Hepatocyte (in vitro differentiated cells): ENCODE results near the gene FAM120A. TPM values are rescaled to one million over a fixed set of nuclear protein-coding genes. Genes with fewer than 3 reads are reported as not detected.

Experiments
- DNase-seq: peaks from one replicate; pipeline ENCODE4 v3.0.0-alpha.2; 2016; ENCODE audit warnings: low spot score
- H2AFZ ChIP-seq: fragments of 200-600 bp; sonication (generic); 2 replicates; pipeline ENCODE4 v1.6.0; 2016; ENCODE audit warnings: antibody characterized with exemption, mild to moderate bottlenecking
- H3K27ac ChIP-seq: fragments of 200-600 bp; sonication (generic); 2 replicates; pipeline ENCODE4 v1.5.1; 2016; ENCODE audit warnings: mild to moderate bottlenecking
- H3K27me3 ChIP-seq: fragments of 200-600 bp; sonication (generic); 2 replicates; pipeline ENCODE4 v1.6.1; 2016
- H3K36me3 ChIP-seq: fragments of 200-600 bp; sonication (generic); replicated peaks from 2 replicates; pipeline ENCODE4 v1.5.1; 2016; ENCODE audit warnings: low read depth; ENCODE audit not compliant: insufficient read depth
- H3K4me1 ChIP-seq: fragments of 200-600 bp; sonication (generic); 2 replicates; pipeline ENCODE4 v1.5.1; 2016; ENCODE audit warnings: mild to moderate bottlenecking, moderate library complexity; ENCODE audit not compliant: insufficient read depth
- H3K4me2 ChIP-seq: fragments of 200-600 bp; sonication (generic); 2 replicates; pipeline ENCODE4 v1.6.0; 2016
- H3K4me3 ChIP-seq: fragments of 200-600 bp; sonication (generic); 2 replicates; pipeline ENCODE4 v1.5.1; 2016; ENCODE audit warnings: mild to moderate bottlenecking
- H3K79me2 ChIP-seq: fragments of 200-600 bp; sonication (generic); 2 replicates; pipeline ENCODE4 v1.6.0; 2017; ENCODE audit warnings: mild to moderate bottlenecking
- H3K9me2 ChIP-seq: fragments of 200-600 bp; sonication (generic); replicated peaks from 2 replicates; pipeline ENCODE4 v1.6.0; 2017; ENCODE audit warnings: mild to moderate bottlenecking; ENCODE audit not compliant: insufficient read depth
- H3K9me3 ChIP-seq: fragments of 200-600 bp; sonication (generic); 2 replicates; pipeline ENCODE4 v1.5.1; 2016; ENCODE audit warnings: low read depth, mild to moderate bottlenecking
- H4K20me1 ChIP-seq: fragments of 200-600 bp; sonication (generic); 2 replicates; pipeline ENCODE4 v1.6.0; 2016; ENCODE audit warnings: mild to moderate bottlenecking; ENCODE audit not compliant: insufficient read depth, poor library complexity, severe bottlenecking
- EZH2 ChIP-seq: fragments of 200-600 bp; sonication (generic); IDR thresholded peaks from 2 replicates; pipeline ENCODE4 v1.6.1; 2016; ENCODE audit warnings: antibody characterized with exemption, mild to moderate bottlenecking, borderline replicate concordance
- EZH2phosphoT487 ChIP-seq: fragments of 200-600 bp; sonication (generic); IDR thresholded peaks from one replicate; pipeline ENCODE4 v1.6.1; 2018; ENCODE audit warnings: antibody characterized with exemption, mild to moderate bottlenecking, low read depth, moderate library complexity; ENCODE audit not compliant: unreplicated experiment, severe bottlenecking
- WGBS: methylation state at CpG from one replicate; pipeline ENCODE4 v1.1.6; 2016; ENCODE audit warnings: low lambda C conversion rate; ENCODE audit errors: missing lambda C conversion rate; 5-methylcytosine and 5-hydroxymethylcytosine counted together
- polyA plus RNA-seq: library from polyadenylated mRNA; unstranded; fragments of >200 nt; fragmentation: Nextera tagmentation; extraction: Ambion mirVana; gene quantifications from 2 replicates; pipeline ENCODE4 v1.2.1, GENCODE V29; 2016
- total RNA-seq: library from RNA; depleted of rRNA; stranded (reverse); fragments of >200 nt; gene quantifications from 2 replicates; pipeline ENCODE4 v1.2.3, GENCODE V29; 2014
- TF ChIP-seq, protein P1 (sequence below): fragments of 200-600 bp; sonication (generic); IDR thresholded peaks from 2 replicates; pipeline ENCODE4 v1.5.1; 2016; ENCODE audit warnings: antibody characterized with exemption, mild to moderate bottlenecking; ENCODE audit not compliant: poor library complexity

The FAM120A gene
- total and polyA plus RNA-seq, 2 experiments from 2014 or later, result 16.0 to 49.3 TPM

GRCh38 chr9:93533863-93534262, 82.4 kb downstream of the FAM120A start:
- Histone ChIP-seq H3K27me3 (no peaks in the 10 kb centered on the region), H3K4me2 (no peak overlapping the region), H3K27ac (no peak overlapping the region), H4K20me1 (no peaks in the 10 kb centered on the region), H2AFZ (no peak overlapping the region), H3K4me3 (no peak overlapping the region), H3K9me2 (no peaks in the 10 kb centered on the region), H3K4me1 (no peaks in the 10 kb centered on the region), H3K79me2 (no peaks in the 10 kb centered on the region), H3K9me3 (no peaks in the 10 kb centered on the region), H3K36me3 (no peaks in the 10 kb centered on the region)
- WGBS, result 87% methylated on average over 8 of the region's 8 CpGs
- TF ChIP-seq EZH2 (no peak), EZH2phosphoT487 (no peak)
- TF ChIP-seq, protein P1, sequence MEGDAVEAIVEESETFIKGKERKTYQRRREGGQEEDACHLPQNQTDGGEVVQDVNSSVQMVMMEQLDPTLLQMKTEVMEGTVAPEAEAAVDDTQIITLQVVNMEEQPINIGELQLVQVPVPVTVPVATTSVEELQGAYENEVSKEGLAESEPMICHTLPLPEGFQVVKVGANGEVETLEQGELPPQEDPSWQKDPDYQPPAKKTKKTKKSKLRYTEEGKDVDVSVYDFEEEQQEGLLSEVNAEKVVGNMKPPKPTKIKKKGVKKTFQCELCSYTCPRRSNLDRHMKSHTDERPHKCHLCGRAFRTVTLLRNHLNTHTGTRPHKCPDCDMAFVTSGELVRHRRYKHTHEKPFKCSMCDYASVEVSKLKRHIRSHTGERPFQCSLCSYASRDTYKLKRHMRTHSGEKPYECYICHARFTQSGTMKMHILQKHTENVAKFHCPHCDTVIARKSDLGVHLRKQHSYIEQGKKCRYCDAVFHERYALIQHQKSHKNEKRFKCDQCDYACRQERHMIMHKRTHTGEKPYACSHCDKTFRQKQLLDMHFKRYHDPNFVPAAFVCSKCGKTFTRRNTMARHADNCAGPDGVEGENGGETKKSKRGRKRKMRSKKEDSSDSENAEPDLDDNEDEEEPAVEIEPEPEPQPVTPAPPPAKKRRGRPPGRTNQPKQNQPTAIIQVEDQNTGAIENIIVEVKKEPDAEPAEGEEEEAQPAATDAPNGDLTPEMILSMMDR, result no peak
- DNase-seq, result no peak

DNA sequence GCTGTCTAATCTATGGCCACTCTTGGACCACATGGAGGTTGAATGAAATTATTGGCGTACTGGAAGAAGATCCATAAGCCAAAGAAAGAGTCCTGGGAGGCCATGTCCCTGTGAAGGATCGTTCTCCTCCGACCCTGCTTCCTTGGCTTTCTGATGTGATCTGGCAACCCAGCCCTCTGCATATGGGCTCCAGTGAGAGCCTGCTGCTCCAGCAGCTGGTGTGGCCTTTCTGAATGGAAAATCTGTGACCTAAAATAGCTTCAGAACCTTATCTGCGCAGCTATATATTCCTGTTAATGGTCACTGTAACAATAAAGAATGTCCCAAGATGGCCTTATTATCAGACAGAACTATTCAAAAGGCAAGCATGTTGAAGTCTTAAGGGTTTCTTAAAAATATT, 84.7 kb downstream of the FAM120A start:
- Histone ChIP-seq H3K36me3 (no peaks in the 10 kb centered on the region), H3K4me1 (no peaks in the 10 kb centered on the region), H4K20me1 (no peaks in the 10 kb centered on the region)

DNA sequence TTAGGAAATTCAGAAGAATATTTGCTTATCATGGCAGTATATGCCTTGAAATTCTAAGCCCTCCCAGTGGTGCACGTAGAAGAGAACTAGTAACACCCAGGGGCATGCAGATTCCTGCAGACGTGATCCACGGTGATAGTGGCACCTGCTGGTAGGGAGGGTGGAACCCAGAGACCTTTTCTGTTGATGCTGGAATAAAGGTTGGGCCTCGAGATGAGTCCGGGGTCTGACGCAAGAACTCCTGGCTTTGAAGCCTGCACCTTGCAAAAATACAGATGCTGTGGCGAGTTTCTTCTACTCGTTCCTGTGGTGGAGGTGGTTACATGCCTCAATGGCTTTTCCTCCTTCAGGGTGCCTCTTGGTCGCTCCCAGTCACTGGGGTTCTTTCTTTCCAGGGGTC, 85.4 kb downstream of the FAM120A start:
- H3K27me3 ChIP-seq, result no peaks in the 10 kb centered on the region
- no peak for TF ChIP-seq EZH2phosphoT487
- TF ChIP-seq, protein P1, result no peak
- TF ChIP-seq EZH2, result no peak
- no peak overlapping the region for H3K4me2 ChIP-seq
- peaks cover 3% of the 10 kb centered on the region for H4K20me1 ChIP-seq
- no peaks in the 10 kb centered on the region for H3K4me1 ChIP-seq
- no peaks in the 10 kb centered on the region for H3K9me3 ChIP-seq
- DNase-seq, result no peak
- no peak overlapping the region for H2AFZ ChIP-seq
- no peaks in the 10 kb centered on the region for H3K9me2 ChIP-seq
- H3K27ac ChIP-seq, result no peak overlapping the region
- 81% methylated on average over 9 of the region's 9 CpGs for WGBS
- H3K4me3 ChIP-seq, result no peak overlapping the region
- no peaks in the 10 kb centered on the region for H3K79me2 ChIP-seq
- H3K36me3 ChIP-seq, result no peaks in the 10 kb centered on the region

More for the DNA sequence above, 84.7 kb downstream of the FAM120A start:
- no peak overlapping the region for H3K27ac ChIP-seq
- TF ChIP-seq, protein P1, result no peak
- TF ChIP-seq EZH2phosphoT487 (no peak), EZH2 (no peak)
- H3K27me3 ChIP-seq, result no peaks in the 10 kb centered on the region
- H3K79me2 ChIP-seq, result no peaks in the 10 kb centered on the region
- DNase-seq, result no peak
- H3K4me2 ChIP-seq, result no peak overlapping the region
- H3K4me3 ChIP-seq, result no peak overlapping the region
- no peaks in the 10 kb centered on the region for H3K9me2 ChIP-seq
- 98% methylated on average over 4 of the region's 4 CpGs for WGBS
- no peak overlapping the region for H2AFZ ChIP-seq
- H3K9me3 ChIP-seq, result no peaks in the 10 kb centered on the region

GRCh38 chr9:93540305-93540704, 88.8 kb downstream of the FAM120A start:
- DNase-seq, result no peak
- Histone ChIP-seq H3K4me2 (no peak overlapping the region), H3K27ac (no peak overlapping the region), H3K79me2 (peaks cover 2% of the 10 kb centered on the region), H3K9me2 (no peaks in the 10 kb centered on the region), H2AFZ (no peak overlapping the region), H3K36me3 (no peaks in the 10 kb centered on the region), H3K27me3 (no peaks in the 10 kb centered on the region), H3K9me3 (no peaks in the 10 kb centered on the region), H4K20me1 (peaks cover 7% of the 10 kb centered on the region), H3K4me1 (no peaks in the 10 kb centered on the region), H3K4me3 (no peak overlapping the region)
- TF ChIP-seq, protein P1, result no peak
- no peak for TF ChIP-seq EZH2
- TF ChIP-seq EZH2phosphoT487, result no peak
- 97% methylated on average over 8 of the region's 8 CpGs for WGBS
